ENCODE results near the gene PPP2R3B.

GRCh38 chrX:368811-369562, 17.7 kb downstream of the PPP2R3B start:
- TF ChIP-seq CTCF (IDR thresholded peaks at IDR 0.05) = no peak
- no peak for TF ChIP-seq EZH2phosphoT487 (IDR thresholded peaks at IDR 0.05)
- TF ChIP-seq EZH2 (IDR thresholded peaks at IDR 0.05) = no peak
